Natural killer cell (primary cell): Measurements from ENCODE around the gene MRPL40. TPM values are rescaled to one million over a fixed set of nuclear protein-coding genes. Genes with fewer than 3 reads are reported as not detected.

ENCODE experiments used
- ATAC-seq, 3 donors: fragments of 150-1000 bp in 2 of 3; fragments of 200-7000 bp in 1 of 3; cut with Tn5 transposase; 1 replicate in 1 of 3; 2 replicates in 2 of 3; pipeline ENCODE4 v1.10.0; 2021; ENCODE audit warnings: mild to moderate bottlenecking in 2 of 3, moderate library complexity in 2 of 3
- DNase-seq, 2 donors: peaks; one replicate each; pipeline versions ENCODE4 v3.0.0 to v3.0.0-alpha.2; 2013 to 2021; ENCODE audit warnings: mixed read lengths in 1 of 2
- H3K27ac ChIP-seq: one replicate; pipeline ENCODE4 v1.5.1; 2013; ENCODE audit warnings: mild to moderate bottlenecking, low read length
- H3K27me3 ChIP-seq: one replicate; pipeline ENCODE4 v1.6.1; 2013; ENCODE audit warnings: low read length; ENCODE audit not compliant: control insufficient read depth, insufficient read depth
- H3K36me3 ChIP-seq: one replicate; pipeline ENCODE4 v1.6.1; 2013; ENCODE audit warnings: low read length; ENCODE audit not compliant: control insufficient read depth, insufficient read depth
- H3K4me1 ChIP-seq: one replicate; pipeline ENCODE4 v1.6.1; 2013; ENCODE audit warnings: low read length; ENCODE audit not compliant: control insufficient read depth, insufficient read depth
- H3K4me3 ChIP-seq: one replicate; pipeline ENCODE4 v1.5.1; 2013; ENCODE audit warnings: low read length
- H3K9me3 ChIP-seq: one replicate; pipeline ENCODE4 v1.6.1; 2013; ENCODE audit warnings: low read length; ENCODE audit not compliant: control insufficient read depth, insufficient read depth
- H3K27ac Mint-ChIP-seq, 2 donors: one replicate each; pipeline ENCODE4 v1.8.0; 2022; ENCODE audit warnings: mild to moderate bottlenecking in 2 of 2, mixed read lengths in 2 of 2, moderate library complexity in 1 of 2
- H3K27me3 Mint-ChIP-seq, 2 donors: one replicate each; pipeline ENCODE4 v1.8.0; 2022; ENCODE audit warnings: low read depth in 2 of 2, mixed read lengths in 2 of 2
- H3K36me3 Mint-ChIP-seq: one replicate; pipeline ENCODE4 v1.8.0; 2022; ENCODE audit warnings: mixed read lengths
- H3K4me1 Mint-ChIP-seq, 2 donors: one replicate each; pipeline ENCODE4 v1.8.0; 2022; ENCODE audit warnings: mixed read lengths in 2 of 2
- H3K4me3 Mint-ChIP-seq: one replicate; pipeline ENCODE4 v1.8.0; 2022; ENCODE audit warnings: mild to moderate bottlenecking, moderate library complexity, mixed read lengths
- H3K9me3 Mint-ChIP-seq, 2 donors: one replicate each; pipeline ENCODE4 v1.8.0; 2022; ENCODE audit warnings: mixed read lengths in 2 of 2
- CTCF ChIP-seq: fragments of 200-600 bp; IDR thresholded peaks from one replicate; pipeline ENCODE4 v1.8.0; 2022; ENCODE audit warnings: antibody characterized with exemption
- WGBS: methylation state at CpG from one replicate; pipeline ENCODE4 v1.1.7; 2013; ENCODE audit warnings: missing lambda C conversion rate; ENCODE audit not compliant: insufficient coverage; 5-methylcytosine and 5-hydroxymethylcytosine counted together
- intact Hi-C: fragments of 100-400 bp; cut with micrococcal nuclease; formaldehyde crosslinking; loops from one replicate; pipeline ENCODE4 v1.14.2; 2022
- total RNA-seq, 4 donors: library from RNA; stranded (reverse); fragments of 120-200 nt in 1 of 4; gene quantifications; one replicate each; pipeline versions ENCODE4 v1.2.3 to v1.2.4, GENCODE V29; 2013 to 2022

Gene MRPL40
- total RNA-seq, 3 donors from 2014 or later (not counting 1 experiment from before 2014, with no cell fraction given), result 11.6 to 16.7 (median 14.2) TPM

GRCh38 chr22:19483481-19484244 is 51.3 kb downstream of the MRPL40 start:
- Histone ChIP-seq H3K27ac (no peak overlapping the region), H3K4me1 (peaks cover 6% of the 10 kb centered on the region), H3K9me3 (no peaks in the 10 kb centered on the region), H3K4me3 (no peak overlapping the region), H3K27me3 (no peaks in the 10 kb centered on the region), H3K36me3 (no peaks in the 10 kb centered on the region)
- DNase-seq (no peak), ATAC-seq (no peak)
- no peak overlapping the region for H3K4me3 Mint-ChIP-seq
- peaks cover 9 to 15% of the 10 kb centered on the region in 2 donors for H3K4me1 Mint-ChIP-seq
- no peaks in the 10 kb centered on the region for H3K36me3 Mint-ChIP-seq
- no peaks in the 10 kb centered on the region for H3K27me3 Mint-ChIP-seq
- no peak for TF ChIP-seq CTCF
- H3K9me3 Mint-ChIP-seq, result no peaks in the 10 kb centered on the region
- H3K27ac Mint-ChIP-seq, result no peak overlapping the region
- intact Hi-C loops, result no loop called here
- WGBS, result 97% methylated on average over 7 of the region's 8 CpGs

Other genes starting within 250 kb of the MRPL40 start
- 1 to 10 TPM in 2 of 3 donors, under 1 TPM in 1; 0.86 to 1.2 (median 1.2) TPM for gene CLTCL1, start 140.8 kb upstream of the MRPL40 start, total RNA-seq
- gene HIRA, start 812 bp upstream of the MRPL40 start, total RNA-seq, result 10 to 100 TPM; 49.6 to 75.9 (median 50.9) TPM
- 10 to 100 TPM; 45.4 to 53.3 (median 50.2) TPM for gene C22orf39, start 15.2 kb downstream of the MRPL40 start, total RNA-seq
- gene UFD1, start 46.6 kb downstream of the MRPL40 start, total RNA-seq, result 100 to 1,000 TPM in 1 of 3 donors, 10 to 100 TPM in 2; 73.8 to 101 (median 77.8) TPM
- gene CDC45, start 47.4 kb downstream of the MRPL40 start, total RNA-seq, result 1 to 10 TPM; 1.6 to 4.8 (median 3.3) TPM
- gene CLDN5, start 91.9 kb downstream of the MRPL40 start, total RNA-seq, result 1 to 10 TPM in 2 of 3 donors, not detected in 1; 1.3 to 1.7 TPM